HG02884 (cell line): ENCODE data around the gene MYO1D.

Experiments used
- ATAC-seq: cut with Tn5 transposase; IDR thresholded peaks from one replicate; pipeline ENCODE4 v1.9.1; 2021; ENCODE audit warnings: mild to moderate bottlenecking, moderate library complexity; ENCODE audit not compliant: unreplicated experiment

Gene MYO1D

GRCh38 chr17:32445074-32445415 lies 431.9 kb downstream of the MYO1D start:
- ATAC-seq = no peak

GRCh38 chr17:32444301-32445073 lies 432.4 kb downstream of the MYO1D start, which contains the start of gene PSMD11:
Gene PSMD11, plus strand, starts transcription at chr17:32444510. Its CDS starts 14 bp downstream, at chr17:32444524.
- peak; percentile 86 for ATAC-seq

DNA sequence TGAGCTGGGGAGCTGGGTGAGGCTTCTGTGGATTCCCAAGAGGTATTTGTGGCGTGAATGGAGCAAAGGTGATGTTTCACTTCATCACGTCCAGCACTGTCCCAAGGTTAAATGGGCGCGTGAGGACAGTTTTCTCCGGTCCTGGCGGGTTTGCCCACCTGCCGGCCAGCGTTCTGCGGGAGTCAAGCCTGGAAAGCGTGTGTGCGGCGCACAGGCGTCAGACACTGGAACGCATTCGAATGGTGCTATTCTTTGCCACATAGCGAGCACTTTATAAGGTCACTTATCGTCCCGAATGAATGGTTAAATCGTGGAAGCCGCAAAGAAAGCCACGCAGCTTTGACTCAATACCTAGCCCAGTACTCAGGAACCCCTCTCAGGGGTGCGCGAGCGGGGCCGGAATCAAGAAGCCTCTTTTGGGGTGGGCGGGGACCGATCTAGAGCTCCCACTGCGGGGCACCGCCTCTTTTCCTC lies 433.1 kb downstream of the MYO1D start:
- ATAC-seq = peak; percentile 4
